ENCODE results near the gene NAT9.

DNA sequence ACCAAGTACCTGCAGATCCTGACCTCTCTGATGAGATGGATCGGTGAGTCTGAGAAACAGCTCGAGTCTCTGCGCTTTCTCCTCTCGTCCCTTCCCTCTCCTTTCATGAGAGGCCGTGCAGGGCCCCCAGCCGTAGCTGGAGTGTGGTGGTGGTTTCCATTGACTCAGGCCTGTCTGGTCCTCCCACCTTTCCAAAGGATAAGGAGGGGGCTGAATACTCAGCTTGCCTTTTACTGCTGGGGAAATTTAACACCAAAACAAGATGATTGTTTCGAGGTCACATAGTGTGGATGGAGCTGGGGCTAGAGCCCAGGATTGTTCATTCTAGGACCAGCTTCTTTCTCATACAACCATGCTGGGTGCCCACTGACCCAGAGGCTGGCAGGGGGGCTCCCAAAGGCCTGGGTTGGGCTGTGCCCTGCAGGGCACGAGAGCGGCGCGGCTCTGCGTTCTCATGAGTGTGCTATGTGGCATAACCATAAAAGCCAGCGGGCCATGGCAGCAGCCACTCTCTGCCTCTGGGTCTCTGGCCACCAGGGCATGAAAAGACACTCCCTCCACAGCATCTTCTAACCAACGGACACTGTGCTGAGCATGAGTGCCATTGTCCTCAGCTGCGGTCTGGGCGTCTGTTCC is 43.8 kb upstream of the NAT9 start:
- TF ChIP-seq CTCF (IDR thresholded peaks at IDR 0.05) (no peak), EZH2 (IDR thresholded peaks at IDR 0.05; ENCODE audit: borderline replicate concordance, insufficient read depth, low read depth, low read length, poor library complexity, severe bottlenecking) (no peak)

All from B cell (primary cell).